ENCODE measurements around the gene LRRC3. TPM values are rescaled to one million over a fixed set of nuclear protein-coding genes. Genes with fewer than 3 reads are reported as not detected.

Gene LRRC3
- total and polyA plus RNA-seq, 2 of the 4 experiments (the other 2 are of a cell fraction): under 0.01 to 0.38 TPM

GRCh38 chr21:44428281-44428960 lies 26.9 kb upstream of the LRRC3 start:
- Histone ChIP-seq H3K18ac (ENCODE audit: low read depth, low read length) (no peak overlapping the region), H3K9me1 (ENCODE audit: insufficient read depth, low read length) (no peaks in the 10 kb centered on the region), H2BK20ac (ENCODE audit: low read depth, low read length) (no peak overlapping the region), H4K8ac (ENCODE audit: low read depth in 2 of 2, low read length in 2 of 2) (no peak overlapping the region), H2AK5ac (ENCODE audit: low read depth, low read length) (no peak overlapping the region), H3K4ac (ENCODE audit: low read depth, low read length) (no peak overlapping the region), H3K23ac (ENCODE audit: low read depth, low read length) (no peak overlapping the region), H3K4me2 (ENCODE audit: low read depth, low read length) (no peak overlapping the region), H3K9ac (ENCODE audit: low read depth, low read length) (no peak overlapping the region), H2BK15ac (ENCODE audit: low read depth, low read length) (no peak overlapping the region), H2BK5ac (ENCODE audit: low read depth, low read length, poor library complexity, severe bottlenecking) (no peak overlapping the region), H3K27ac (ENCODE audit: insufficient read depth, low read length) (no peak overlapping the region), H3K4me1 (ENCODE audit: control insufficient read depth, insufficient read depth, low read length) (no peaks in the 10 kb centered on the region), H3K27me3 (ENCODE audit: control insufficient read depth, insufficient read depth, low read length) (no peaks in the 10 kb centered on the region), H2AK9ac (replicated peaks; ENCODE audit: low read depth, low read length, poor library complexity) (no peak overlapping the region), H3K9me3 (ENCODE audit: control insufficient read depth, insufficient read depth, low read length) (peaks cover 30% of the 10 kb centered on the region; the same call in 1 of the 2 replicates), H4K91ac (ENCODE audit: insufficient read depth, low read depth, low read length) (no peak overlapping the region), H4K20me1 (ENCODE audit: insufficient read depth, low read length) (no peaks in the 10 kb centered on the region), H3K36me3 (ENCODE audit: control insufficient read depth, insufficient read depth, low read length) (no peaks in the 10 kb centered on the region), H3K14ac (replicated peaks; ENCODE audit: low read depth, low read length) (no peak overlapping the region), H4K5ac (ENCODE audit: low read depth, low read length) (no peak overlapping the region), H3K79me1 (ENCODE audit: low read depth in 1 of 2, low read length in 2 of 2) (no peaks in the 10 kb centered on the region), H2BK120ac (ENCODE audit: low read depth, low read length) (no peak overlapping the region), H2AFZ (replicated peaks; ENCODE audit: low read length, poor library complexity) (no peak overlapping the region), H3K56ac (ENCODE audit: extremely low read depth, insufficient read depth, low read length) (no peak overlapping the region), H3K4me3 (ENCODE audit: insufficient read depth, low read depth, low read length) (no peak overlapping the region)
- no peak for TF ChIP-seq RFX5 (IDR thresholded peaks at IDR 0.05; ENCODE audit: low read depth, low read length)
- no peak for TF ChIP-seq MXI1 (IDR thresholded peaks at IDR 0.05; ENCODE audit: borderline replicate concordance, low read depth, low read length)
- TF ChIP-seq POLR2A (IDR thresholded peaks at IDR 0.05; ENCODE audit: low read depth, low read length): no peak
- no peak for TF ChIP-seq RAD21 (IDR thresholded peaks at IDR 0.05; ENCODE audit: low read length)
- TF ChIP-seq, protein P1, sequence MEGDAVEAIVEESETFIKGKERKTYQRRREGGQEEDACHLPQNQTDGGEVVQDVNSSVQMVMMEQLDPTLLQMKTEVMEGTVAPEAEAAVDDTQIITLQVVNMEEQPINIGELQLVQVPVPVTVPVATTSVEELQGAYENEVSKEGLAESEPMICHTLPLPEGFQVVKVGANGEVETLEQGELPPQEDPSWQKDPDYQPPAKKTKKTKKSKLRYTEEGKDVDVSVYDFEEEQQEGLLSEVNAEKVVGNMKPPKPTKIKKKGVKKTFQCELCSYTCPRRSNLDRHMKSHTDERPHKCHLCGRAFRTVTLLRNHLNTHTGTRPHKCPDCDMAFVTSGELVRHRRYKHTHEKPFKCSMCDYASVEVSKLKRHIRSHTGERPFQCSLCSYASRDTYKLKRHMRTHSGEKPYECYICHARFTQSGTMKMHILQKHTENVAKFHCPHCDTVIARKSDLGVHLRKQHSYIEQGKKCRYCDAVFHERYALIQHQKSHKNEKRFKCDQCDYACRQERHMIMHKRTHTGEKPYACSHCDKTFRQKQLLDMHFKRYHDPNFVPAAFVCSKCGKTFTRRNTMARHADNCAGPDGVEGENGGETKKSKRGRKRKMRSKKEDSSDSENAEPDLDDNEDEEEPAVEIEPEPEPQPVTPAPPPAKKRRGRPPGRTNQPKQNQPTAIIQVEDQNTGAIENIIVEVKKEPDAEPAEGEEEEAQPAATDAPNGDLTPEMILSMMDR (conservative IDR thresholded peaks at IDR 0.05; ENCODE audit: low read depth, low read length): no peak
- TF ChIP-seq MAZ (IDR thresholded peaks at IDR 0.05; ENCODE audit: borderline replicate concordance, low read depth, low read length): no peak
- TF ChIP-seq FOS (IDR thresholded peaks at IDR 0.05; ENCODE audit: low read depth, low read length): no peak
- TF ChIP-seq CEBPB (IDR thresholded peaks at IDR 0.05; ENCODE audit: low read depth, low read length): no peak
- ChIA-PET POLR2A (ENCODE audit: unreplicated experiment) (no interaction called here), CTCF (no interaction called here)
- dilution Hi-C loops (cut with HindIII; ENCODE audit: low sequenced_read_pairs, unreplicated experiment) (no loop called here), in situ Hi-C loops (cut with MboI; ENCODE audit: low sequenced_read_pairs) (no loop called here), intact Hi-C loops (cut with micrococcal nuclease) (no loop called here)
- WGBS, 2 experiments (ENCODE audit: extremely low coverage in 2 of 2, insufficient read length in 1 of 2): no CpG with 5 or more reads among the region's 3 CpGs
- no peak for ATAC-seq (ENCODE audit: low read depth)
- no TSS peak for BruUV-seq (replicated peaks)
- no peak for DNase-seq

Measured in IMR-90 (cell line).